NCI-H1105 (cell line): ENCODE results near the gene GPRC5C.

ENCODE experiments used
- DNase-seq: peaks from one replicate; lab custom pipeline; 2025; lab: John Stamatoyannopoulos, UW

GPRC5C gene, protein sequence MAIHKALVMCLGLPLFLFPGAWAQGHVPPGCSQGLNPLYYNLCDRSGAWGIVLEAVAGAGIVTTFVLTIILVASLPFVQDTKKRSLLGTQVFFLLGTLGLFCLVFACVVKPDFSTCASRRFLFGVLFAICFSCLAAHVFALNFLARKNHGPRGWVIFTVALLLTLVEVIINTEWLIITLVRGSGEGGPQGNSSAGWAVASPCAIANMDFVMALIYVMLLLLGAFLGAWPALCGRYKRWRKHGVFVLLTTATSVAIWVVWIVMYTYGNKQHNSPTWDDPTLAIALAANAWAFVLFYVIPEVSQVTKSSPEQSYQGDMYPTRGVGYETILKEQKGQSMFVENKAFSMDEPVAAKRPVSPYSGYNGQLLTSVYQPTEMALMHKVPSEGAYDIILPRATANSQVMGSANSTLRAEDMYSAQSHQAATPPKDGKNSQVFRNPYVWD

DNA sequence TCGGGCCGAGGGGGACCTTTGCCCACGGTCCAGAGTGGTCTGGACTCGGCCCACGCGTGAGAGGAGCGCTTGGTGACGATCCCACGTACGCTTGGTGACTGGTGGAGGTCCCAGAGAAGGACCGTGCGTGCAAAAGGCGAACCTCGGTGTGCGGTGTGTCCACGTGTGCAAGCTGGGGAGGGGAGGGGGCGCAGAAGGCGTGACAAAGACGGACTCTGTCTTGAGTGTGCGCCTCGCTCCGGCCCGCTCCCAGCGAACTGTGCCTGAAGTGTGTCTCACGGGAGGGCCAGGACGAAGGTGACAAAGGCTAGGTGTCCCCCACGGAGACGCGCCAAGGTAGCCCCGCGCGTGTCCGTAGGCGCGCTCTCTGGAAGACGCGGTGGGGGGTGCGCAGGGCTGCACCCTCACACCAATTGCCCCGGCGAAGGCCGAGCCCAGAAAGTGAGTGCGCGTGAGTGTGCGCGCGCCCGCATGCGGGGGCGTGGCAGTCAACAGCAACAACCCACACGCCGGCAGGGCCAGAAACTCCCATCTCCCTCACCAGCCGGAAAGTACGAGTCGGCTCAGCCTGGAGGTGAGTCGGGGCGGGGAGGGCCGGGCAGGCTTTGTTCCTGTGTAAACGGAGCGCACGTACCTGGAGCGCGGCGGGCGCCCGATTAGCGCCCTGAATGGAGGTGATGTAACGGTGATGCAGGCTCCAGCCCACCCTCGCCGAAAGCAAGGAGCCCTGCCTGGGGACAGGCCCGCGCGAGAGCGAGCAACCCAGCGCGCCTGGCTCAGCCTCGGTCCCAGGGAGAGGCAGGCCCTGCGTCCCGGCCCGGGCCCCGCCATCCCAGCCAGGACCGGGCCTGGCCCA is at the start of gene GPRC5C:
GPRC5C (plus strand) TSS at position 521 of the 856 bp plus-strand sequence. CDS start 7,689 bp downstream, outside the sequence.
- peak; percentile 24 for DNase-seq

- DNase-seq: no peak
Measured at GRCh38 chr17:74383141-74383540, 48.7 kb upstream of the GPRC5C start.

GRCh38 chr17:74385201-74385600 is 46.7 kb upstream of the GPRC5C start:
- no peak for DNase-seq

DNA sequence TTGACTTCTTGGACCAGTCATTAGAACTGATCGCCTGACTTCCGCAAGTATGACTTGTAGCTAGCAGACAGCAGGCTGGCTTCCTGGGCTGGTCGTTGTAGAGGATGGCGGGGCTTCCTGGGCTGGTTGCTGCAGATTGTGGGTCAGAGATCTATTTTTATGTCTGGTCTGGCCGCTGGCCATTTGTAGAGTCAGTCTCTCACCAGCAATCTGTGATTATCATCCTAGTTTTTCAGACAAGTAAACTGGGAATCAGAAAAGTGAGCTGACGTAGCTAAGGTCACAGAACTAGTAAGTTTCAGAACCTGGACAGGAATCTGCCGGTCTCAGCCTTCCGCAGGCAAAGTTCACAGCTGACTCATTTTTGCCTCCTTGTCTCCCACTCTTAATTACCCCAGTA is 45.5 kb upstream of the GPRC5C start:
- no peak for DNase-seq

DNA sequence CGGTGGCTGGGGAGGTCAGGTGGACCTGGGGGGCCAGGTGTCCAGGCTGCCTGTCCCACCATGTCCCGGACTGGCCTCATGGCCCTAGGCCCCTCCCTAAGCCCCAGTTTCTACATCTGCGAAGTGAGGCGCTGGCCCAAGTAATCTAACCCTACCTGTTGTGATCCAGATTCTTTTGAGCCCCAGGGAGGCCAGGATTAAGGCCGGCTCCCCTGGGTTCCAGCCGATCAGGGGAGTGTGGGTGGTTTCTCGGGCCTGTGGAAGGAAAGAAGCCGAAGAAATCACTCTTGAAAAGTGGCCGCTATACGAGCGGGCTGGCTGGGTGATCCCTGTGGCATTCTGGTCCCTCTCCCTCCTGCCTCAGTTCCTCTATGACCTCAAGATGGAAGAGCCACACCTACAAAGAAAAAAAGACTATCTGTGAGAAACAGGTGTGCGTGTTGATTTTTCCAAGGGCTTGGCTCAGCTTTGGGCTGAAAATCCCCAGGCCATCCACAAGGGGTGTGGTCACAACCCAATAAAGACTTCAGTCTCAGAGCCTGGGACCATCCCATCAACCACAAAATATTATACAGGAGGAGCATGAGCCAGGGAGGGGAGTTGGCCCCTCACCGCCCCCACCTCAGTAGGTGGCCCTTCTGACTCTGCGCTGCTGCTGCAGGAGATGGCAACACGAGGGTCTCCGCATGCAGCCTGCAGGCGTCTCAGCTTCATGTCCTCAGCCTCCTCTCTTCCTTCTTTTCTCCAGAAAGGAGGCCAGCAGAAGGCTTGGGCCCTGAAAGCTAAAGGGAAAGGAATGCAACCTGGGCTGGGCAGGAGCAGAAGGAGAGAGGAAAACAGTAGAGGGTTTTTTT is 44.3 kb upstream of the GPRC5C start:
- DNase-seq: no peak

DNA sequence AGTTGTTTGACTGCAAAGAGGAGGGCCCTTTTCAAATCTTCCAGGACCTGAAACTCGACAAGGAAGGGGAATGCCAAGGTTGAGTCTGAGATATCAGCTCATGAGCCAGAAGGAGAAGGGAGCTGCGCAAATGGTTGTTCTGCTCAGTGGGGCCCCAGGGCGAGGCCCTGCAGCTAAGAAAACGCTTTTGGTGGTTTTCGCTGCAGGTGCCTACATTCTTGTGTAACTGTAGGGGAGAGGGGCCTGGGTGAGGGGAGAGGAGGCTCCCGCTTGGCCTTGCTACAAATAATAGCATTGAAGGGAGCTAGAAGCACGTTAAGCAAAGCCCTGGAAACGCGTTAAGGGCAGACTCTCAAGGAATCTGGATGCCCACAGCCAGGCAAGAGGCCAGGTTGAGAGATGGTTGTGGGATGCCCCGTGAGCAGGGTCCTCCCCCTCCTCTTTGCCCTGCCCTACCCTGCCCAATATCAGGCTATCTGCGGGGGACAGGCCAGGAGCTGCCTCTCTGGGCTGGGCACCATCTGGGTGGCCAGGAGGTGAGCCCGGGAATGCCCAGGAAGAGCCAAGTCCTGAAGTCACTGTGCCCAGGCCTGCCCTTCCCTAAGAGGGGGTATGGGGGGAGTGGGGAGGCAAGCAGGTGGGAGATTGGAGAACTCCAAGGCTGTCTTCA is 42.7 kb upstream of the GPRC5C start:
- no peak for DNase-seq

- DNase-seq: no peak
Measured at GRCh38 chr17:74389937-74390679, 41.8 kb upstream of the GPRC5C start.

DNA sequence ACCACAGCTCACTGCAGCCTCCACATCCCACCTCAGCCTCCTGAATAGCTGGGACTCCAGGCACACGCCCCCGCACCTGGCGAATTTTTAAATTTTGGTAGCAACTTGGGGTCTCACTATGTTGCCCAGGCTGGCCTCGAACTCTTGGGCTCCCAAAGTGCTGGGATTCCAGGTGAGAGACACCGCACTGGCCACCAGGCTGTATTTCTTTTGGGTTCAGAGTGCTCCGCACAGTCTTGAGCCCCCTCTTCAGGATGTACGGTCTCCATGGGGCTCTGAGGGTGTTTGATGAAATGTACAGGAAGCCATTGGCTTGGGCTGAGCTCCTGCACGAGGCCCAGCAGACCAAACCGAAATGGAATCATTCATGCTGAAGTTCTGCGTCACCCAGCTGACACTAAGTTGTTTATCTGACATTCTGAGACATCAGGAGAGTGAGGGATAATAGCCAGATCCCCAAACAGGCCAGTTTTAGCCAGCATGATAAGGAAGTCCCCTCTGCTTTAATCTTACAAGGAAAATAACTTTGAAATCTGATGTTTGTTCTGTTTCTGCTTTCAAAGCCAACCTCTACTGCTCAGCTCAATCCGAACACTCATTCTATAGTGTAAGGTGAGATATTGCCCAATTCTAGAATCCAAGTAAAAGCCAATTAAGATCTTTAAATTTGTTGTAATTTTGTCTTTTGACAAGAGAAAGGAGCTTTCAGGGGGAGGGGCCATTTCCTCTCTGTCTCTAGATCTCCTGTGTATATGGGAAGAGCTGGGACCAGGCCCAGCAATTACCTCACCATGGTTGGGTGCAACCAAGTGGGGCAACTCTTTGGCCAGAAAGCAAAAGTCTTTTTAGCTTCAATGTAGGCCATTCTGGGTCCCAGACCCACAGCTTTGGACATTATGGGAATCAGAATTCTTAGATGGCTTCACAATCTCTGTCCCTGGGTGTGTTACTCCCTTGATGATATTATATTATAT is 40.9 kb upstream of the GPRC5C start:
- DNase-seq: no peak

GRCh38 chr17:74391771-74392170 is 40.1 kb upstream of the GPRC5C start:
- DNase-seq: no peak

DNA sequence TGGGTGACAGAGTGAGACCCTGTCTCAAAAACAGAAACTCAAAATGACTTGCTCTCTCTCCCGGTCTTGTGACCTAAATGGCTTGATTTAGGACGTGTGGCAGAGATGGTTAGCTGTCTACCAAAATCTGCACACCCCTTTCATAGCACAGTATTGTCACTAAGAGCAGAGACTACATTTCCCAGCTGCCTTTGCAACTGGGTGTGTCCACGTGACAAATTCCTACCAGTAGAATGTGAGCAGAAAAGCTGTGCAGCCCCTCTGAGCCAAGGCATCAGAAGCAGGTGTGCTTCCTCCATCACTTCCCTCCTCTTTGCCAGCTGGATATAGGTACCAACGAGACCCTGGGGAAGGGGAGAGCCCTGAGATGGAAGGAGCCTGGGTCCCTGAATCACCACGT is 39.0 kb upstream of the GPRC5C start:
- DNase-seq: no peak

- DNase-seq: no peak
Measured at GRCh38 chr17:74393346-74393942, 38.4 kb upstream of the GPRC5C start.

DNA sequence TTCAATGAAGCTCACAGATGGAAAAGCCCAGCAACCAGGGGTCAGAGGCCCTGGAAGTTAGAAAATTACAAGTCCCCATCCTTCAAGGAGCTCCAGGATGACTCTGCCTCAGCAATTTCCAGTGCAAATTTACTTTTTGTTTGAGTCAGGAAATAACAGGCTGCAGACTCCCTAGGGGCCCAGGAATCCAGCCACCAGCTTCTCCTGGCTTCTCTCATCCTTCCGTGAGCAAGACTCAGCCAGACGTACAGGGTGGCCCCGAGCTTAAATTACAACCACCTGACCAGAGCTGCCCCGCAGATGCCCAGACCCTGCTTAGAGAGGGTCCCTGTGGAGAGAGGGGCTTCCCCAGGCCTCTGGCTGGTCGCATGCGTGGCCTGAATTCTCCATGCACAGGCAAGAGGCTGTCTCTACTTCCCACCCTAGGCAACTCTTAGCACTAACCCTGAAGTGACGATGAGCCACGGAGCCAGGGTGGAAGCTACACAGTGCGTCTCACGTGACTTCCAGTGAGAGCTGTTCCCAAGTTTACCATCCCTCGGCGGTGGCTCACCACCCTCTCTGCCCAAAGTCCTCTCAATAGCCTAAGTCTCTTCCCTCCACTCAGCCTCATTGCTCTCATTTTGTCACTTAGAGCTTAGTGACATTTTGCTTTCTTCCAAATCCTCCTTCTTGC is 37.5 kb upstream of the GPRC5C start:
- no peak for DNase-seq

GRCh38 chr17:74394977-74395376 is 36.9 kb upstream of the GPRC5C start:
- no peak for DNase-seq

- no peak for DNase-seq
Measured at GRCh38 chr17:74396567-74396966, 35.3 kb upstream of the GPRC5C start.

- DNase-seq: no peak
Measured at GRCh38 chr17:74402048-74402447, 29.8 kb upstream of the GPRC5C start.

GRCh38 chr17:74403512-74404137 is 28.3 kb upstream of the GPRC5C start:
- DNase-seq: no peak

DNA sequence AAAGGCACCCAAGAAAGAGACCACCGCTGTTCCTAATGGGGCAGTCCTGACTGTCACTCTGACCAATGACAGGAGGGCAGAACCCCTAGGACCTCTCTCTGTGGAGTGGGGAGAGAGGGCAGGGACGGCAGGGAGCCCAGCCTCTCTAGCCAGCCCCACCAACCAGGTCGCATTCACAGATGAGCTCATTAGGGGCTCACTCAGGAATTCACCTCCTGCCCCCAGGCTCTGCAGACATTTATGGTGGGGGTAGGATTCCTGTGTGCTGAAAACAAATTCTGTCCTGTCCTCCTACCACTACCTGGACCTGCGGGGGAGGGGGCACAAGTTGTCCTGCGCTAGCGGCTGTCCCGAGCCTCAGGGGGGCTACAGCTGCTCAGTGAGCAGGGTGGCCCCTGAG is 27.7 kb upstream of the GPRC5C start:
- DNase-seq: no peak

GRCh38 chr17:74404789-74405188 is 27.1 kb upstream of the GPRC5C start:
- no peak for DNase-seq
